NCI-H748 (cell line): Measurements from ENCODE around the gene KSR2.

Experiments
- DNase-seq: peaks from one replicate; lab custom pipeline; 2025; ENCODE audit not compliant: unreplicated experiment; lab: John Stamatoyannopoulos, UW

Gene KSR2

GRCh38 chr12:117430246-117430645, 538.5 kb downstream of the KSR2 start:
- no peak for DNase-seq

GRCh38 chr12:117427211-117427610, 541.6 kb downstream of the KSR2 start:
- DNase-seq: no peak

GRCh38 chr12:117421987-117422386, 546.8 kb downstream of the KSR2 start:
- no peak for DNase-seq

- DNase-seq: no peak
Measured at GRCh38 chr12:117421068-117421752, 547.6 kb downstream of the KSR2 start.

GRCh38 chr12:117417004-117417403, 551.8 kb downstream of the KSR2 start:
- DNase-seq: no peak

GRCh38 chr12:117412465-117413188, 556.2 kb downstream of the KSR2 start:
- DNase-seq: no peak

- no peak for DNase-seq
Measured at GRCh38 chr12:117409286-117409685, 559.5 kb downstream of the KSR2 start.

GRCh38 chr12:117408161-117408791, 560.5 kb downstream of the KSR2 start:
- DNase-seq: no peak

- no peak for DNase-seq
Measured at GRCh38 chr12:117404940-117405339, 563.9 kb downstream of the KSR2 start.

- DNase-seq: no peak
Measured at GRCh38 chr12:117404203-117404853, 564.5 kb downstream of the KSR2 start.

- DNase-seq: no peak
Measured at GRCh38 chr12:117403586-117404139, 565.1 kb downstream of the KSR2 start.
